GM20431 (cell line): ENCODE data around the gene RAMP2.

Experiments used
- in situ Hi-C: fragments of 300-500 bp; cut with MseI, MboI; formaldehyde crosslinking; loops from one replicate; pipeline ENCODE4 v1.15.0; 2020; ENCODE audit warnings: low sequenced_read_pairs; ENCODE audit not compliant: unreplicated experiment

RAMP2 gene

GRCh38 chr17:42767512-42767911 is 6.5 kb downstream of the RAMP2 start:
- in situ Hi-C loops, result loop anchor here (10.0 kb wide), 1 partner anchor 53 kb away; no protein-coding TSS in a partner anchor

GRCh38 chr17:42768006-42768405 is 7.0 kb downstream of the RAMP2 start:
- in situ Hi-C loops, result loop anchor here (10.0 kb wide), 1 partner anchor 53 kb away; no protein-coding TSS in a partner anchor

DNA sequence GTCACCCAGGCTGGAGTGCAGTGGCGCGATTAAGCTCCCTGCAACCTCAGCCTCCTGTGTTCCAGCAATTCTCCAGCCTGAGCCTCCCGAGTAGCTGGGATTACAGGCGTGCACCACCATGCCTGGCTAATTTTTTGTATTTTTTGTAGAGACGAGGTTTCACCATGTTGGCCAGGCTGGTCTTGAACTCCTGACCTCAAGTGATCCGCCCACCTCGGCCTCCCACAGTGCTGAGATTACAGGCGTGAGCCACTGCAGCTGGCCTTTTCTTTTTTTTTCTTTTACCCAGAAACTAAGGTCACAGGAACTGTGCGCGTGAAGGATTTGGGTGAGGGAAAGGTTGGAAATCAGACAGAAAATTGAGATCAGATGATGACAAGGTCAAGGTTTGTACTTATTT is 8.9 kb downstream of the RAMP2 start:
- in situ Hi-C loops, result loop anchor here (10.0 kb wide), 1 partner anchor 55 kb away; no protein-coding TSS in a partner anchor

DNA sequence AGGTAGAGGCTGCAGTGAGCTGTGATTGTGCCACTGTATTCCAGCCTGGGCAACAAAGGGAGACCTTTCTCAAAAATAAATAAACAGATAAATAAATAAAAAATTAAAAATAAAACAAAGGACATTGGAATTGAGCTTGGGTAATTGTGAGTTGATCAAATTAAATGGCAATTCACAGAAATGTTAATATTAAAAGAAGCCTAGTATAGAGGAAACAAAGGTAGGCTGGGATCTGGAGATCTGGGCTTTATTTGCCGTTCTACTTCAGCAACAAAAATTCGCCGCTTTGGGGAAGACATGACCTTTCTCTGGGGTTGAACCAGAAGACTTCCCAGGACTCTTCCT is 11.9 kb downstream of the RAMP2 start:
- in situ Hi-C loops, result no loop called here

- in situ Hi-C loops, result no loop called here
Measured at GRCh38 chr17:42773290-42774035, 12.4 kb downstream of the RAMP2 start, which contains the start of gene VPS25. TSS of gene VPS25 (plus strand) at chr17:42773449. CDS start at chr17:42773476, 27 bp downstream.

DNA sequence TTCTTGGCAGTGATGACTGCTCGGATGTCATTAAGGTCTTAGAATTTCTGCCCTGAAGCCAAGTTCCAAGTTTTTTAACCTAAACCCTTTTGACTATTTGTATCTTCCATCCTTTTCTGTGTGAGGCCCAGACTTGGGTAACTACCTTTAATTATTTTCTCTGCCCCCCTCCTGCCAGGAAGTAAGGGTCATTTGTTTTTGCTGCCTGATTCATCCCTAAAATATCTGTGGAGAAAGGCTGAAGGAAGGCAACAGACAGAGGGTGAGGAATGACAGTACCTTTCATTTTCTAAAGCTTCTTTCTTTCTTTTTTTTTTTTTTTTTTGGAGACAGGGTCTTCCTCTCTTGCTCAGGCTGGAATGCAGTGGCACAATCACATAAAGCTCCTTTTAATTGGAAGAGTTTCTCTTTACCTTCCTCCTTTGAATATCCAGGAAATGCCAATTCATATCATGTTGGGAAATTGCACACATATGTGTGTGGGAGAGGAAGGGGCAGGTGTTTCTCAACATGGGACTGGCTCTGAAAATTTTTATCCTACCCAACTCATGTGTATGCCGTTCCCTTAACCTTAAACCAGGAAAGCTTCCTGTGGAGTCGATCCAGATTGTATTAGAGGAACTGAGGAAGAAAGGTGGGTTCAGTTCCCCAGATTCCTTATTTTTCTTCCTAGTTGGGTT is 13.2 kb downstream of the RAMP2 start:
- in situ Hi-C loops, result no loop called here

GRCh38 chr17:42775534-42776098 is 14.6 kb downstream of the RAMP2 start:
- in situ Hi-C loops, result no loop called here

- in situ Hi-C loops, result no loop called here
Measured at GRCh38 chr17:42778570-42778969, 17.5 kb downstream of the RAMP2 start.

DNA sequence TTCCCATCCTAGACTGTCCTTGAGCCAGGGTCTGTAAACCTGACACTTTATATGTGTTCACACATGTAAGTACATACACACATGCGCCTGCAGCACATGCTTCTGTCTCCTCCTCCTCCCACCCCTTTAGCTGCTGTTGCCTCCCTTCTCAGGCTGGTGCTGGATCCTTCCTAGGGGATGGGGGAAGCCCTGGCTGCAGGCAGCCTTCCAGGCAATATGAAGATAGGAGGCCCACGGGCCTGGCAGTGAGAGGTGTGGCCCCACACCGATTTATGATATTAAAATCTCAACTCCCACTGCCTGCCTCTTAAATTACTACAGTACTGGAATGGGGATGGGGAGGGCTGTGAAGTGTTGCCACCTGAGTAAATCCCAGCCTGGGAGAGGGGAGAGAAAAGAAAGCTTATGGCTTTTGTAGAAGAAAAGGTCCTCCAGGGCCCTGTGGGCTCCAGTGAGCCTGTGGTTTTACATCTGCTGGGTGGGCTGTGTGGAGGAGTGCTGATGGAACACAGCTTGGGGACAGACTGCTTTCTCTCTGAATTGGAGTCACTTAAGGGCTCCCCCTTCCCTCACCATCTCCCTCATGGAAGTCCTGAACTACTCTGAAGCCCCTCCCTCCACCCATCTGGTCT is 18.4 kb downstream of the RAMP2 start:
- in situ Hi-C loops, result no loop called here

DNA sequence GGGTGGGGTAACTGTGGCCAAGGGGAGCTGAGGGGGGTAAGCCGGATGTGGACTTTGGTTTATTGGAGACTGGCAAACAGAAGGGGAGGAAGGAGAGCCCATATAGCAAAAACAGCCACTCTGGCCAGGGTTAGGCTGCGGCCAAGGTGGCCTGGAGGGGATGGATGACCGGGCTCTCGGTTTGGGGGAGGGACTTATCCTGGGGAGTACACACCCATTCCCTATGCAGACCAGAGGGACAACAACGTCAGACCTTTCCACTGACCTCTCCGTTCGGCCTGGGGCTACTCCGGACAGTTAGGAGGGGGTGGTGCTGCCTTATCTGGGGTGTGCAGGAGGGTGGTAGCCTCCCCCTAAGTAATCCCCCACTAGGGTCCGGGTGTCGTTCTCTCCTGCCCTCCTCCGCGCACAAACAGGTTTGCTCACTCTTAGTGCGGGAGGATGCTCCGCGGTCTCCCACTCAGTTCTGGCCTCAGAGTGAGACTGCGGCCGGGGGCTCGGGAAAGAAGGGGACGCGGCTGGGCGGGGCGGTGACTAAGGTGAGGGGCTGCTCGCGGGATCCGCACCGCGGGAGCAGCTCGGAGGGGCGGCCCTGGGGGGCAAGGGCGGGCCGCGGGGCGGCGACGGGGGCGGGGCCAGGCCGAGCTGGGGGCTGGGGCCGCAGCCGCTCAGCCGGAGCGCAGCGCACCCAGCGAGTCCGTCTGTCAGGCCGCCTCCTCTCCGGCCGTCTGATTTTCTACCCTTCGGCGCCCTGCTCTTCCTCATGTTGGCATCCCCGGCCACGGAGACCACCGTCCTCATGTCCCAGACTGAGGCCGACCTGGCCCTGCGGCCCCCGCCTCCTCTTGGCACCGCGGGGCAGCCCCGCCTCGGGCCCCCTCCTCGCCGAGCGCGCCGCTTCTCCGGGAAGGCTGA is 19.2 kb downstream of the RAMP2 start, which contains the start of gene WNK4:
Gene WNK4 (plus strand): TSS at position 675 of the 915 bp plus-strand sequence. CDS start 89 bp downstream, at position 764.
- in situ Hi-C loops, result no loop called here

GRCh38 chr17:42780851-42781638 is 20.0 kb downstream of the RAMP2 start:
- in situ Hi-C loops, result no loop called here

DNA sequence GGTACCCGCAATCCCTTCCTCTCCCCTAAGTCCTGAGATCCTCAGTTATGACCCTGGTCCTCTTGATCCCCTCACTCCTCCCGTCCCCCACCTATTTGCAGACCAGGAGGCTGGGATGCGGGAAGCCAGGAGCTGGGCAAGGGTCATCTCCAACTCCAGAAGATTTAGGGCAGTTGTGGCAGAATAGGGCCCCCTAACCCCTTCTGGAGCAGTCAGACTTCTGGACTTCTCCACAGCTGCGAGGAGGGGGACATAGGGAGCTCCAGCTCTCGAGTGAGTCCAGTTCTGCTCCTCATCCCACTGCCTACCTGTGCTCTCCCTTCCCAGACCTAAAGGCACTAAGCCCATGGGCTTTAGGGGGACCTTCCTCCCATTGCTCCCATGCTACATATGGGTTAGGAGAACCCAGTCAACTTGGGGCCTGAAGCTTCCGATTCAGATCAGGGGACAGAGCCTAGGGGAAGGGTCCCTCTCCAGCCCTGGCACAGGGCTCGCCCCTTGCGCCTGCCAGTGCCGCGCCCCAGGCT is 20.7 kb downstream of the RAMP2 start:
- in situ Hi-C loops, result no loop called here

DNA sequence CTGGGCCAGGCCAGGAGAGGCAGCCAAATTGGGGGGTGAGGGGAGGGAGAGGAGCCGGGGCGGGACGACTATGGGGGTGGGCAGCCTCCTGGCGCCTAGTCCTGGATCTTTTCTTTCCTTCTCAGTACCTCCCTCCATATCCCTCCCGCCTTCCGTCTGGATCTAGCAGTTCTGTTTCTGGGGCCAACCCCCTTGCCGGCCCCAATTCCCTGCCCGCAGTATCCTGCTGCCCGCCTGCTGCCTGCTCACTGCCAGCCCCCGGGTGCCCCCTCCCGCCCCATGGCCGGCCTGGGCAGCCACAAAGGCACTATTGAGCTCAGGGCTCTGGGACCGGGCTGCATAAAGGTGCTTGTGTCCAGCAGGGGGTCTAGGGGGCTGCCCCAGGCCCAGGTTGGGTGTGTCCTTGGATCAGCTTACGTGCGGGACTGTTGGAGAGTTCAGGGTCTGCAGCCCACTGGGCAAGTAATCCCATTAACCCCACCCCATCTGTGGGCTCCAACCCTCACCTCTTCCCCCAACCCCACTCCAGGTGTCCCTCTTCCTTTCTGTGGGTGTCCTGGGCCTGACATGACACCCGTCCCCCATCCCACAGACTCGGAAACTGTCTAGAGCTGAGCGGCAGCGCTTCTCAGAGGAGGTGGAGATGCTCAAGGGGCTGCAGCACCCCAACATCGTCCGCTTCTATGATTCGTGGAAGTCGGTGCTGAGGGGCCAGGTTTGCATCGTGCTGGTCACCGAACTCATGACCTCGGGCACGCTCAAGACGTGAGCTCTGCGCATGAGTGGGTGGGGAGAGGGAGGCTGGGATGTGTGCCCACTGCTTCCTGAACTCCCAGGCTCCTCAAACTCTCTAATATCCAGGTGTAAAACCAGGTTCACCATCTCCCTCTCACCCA is 21.4 kb downstream of the RAMP2 start:
- in situ Hi-C loops, result no loop called here

DNA sequence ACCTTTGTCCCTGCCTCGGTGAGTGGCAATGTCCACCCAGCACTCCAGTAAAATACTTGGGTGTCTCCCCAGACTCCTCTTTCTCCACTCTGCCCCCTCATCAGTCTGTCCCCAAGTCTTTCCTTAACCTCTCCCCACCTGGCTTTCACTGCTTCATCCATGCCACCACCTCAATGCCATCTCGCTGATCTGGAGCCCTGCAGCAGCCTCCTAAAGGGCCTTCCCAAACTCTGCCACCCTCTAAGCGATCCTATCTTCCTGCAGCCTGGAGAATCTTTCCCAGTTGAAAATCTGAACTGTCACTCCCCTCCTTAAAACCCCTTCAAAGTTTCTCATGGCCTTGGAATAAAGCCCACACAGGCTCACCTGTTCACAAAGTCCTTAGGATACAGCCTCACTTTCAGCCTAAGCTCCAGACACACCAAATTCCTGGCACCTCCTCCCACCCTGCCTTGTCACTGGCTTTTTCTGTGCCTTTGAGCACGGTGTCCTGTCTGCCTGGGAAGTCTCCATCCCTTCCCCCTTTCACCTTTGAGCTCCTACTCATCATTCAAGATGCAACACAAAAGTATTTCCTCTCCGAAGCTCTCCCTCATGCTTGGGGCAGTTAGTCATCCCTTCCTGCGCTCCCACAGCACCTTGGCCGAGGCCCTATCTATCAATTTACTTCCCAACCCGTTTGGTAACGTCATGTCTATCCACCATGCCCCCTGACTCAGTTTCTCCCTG is 22.2 kb downstream of the RAMP2 start:
- in situ Hi-C loops, result no loop called here

- in situ Hi-C loops, result no loop called here
Measured at GRCh38 chr17:42783791-42784138, 22.7 kb downstream of the RAMP2 start.

- in situ Hi-C loops, result no loop called here
Measured at GRCh38 chr17:42784409-42784808, 23.4 kb downstream of the RAMP2 start.
